LHCN-M2 (cell line): ENCODE data around the gene CTBP2. TPM values are rescaled to one million over a fixed set of nuclear protein-coding genes. Genes with fewer than 3 reads are reported as not detected.
A peak's percentile ranks its signal among the peaks of the same experiment; 100 is the strongest.
"Not testable (repeated sequence)": the region's sequence is repeated elsewhere in the genome, so short reads cannot be mapped to it uniquely, and the experiment has no call there.

Source experiments
- DNase-seq: peaks from one replicate; pipeline ENCODE4 v3.0.0-alpha.2; 2012; ENCODE audit warnings: low read depth
- total RNA-seq: library from RNA; depleted of rRNA; stranded (reverse); fragments of >200 nt; gene quantifications from 2 replicates; pipeline ENCODE4 v1.2.3, GENCODE V29; 2014

Gene CTBP2
- total RNA-seq, 1 experiment from 2014 or later: 51.1 TPM

DNA sequence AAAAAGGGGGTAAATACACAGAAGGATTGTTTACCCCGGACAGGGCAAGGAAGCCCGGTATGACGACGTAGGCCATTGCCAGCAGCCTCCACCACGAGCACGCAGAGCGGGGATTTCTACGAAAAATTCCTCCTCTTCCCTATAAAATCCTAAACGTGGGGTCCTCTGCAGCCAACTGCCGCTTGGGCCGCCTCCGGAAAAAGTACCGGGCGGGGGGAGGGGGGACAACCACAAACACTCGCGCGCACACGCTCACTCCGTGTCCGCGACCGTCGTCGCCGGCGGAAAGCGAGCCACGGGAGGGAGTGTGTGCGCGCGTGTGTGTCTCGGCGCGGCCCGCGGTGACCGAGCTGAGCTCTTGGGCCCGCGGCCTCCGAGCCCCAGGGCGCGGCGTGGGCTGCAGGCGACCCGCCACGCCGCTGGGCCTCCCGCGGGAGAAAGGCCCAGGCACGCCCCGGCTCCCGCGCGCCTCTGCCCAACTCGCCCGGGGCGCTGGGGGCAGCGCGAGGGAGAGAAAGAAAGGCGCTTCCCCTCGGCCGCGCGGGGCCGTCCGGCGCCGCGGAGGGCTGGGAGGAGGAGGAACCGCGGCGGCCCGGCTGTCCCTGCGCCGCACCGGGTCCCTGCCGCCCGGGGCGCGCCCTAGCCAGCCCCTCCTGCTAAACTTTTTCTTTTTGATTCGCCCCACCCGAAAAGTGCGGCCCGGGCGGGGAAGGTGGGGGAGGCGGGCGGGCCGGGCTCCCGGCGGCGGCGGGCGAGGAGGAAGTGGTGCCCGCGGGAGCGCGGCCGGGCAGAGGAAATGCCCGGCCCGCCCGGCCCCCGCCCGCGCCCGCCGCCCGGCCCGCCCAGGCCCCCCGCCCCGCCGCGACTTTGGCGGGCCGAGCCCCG, 1.5 kb downstream of the CTBP2 start:
- DNase-seq: peak; percentile 53

DNA sequence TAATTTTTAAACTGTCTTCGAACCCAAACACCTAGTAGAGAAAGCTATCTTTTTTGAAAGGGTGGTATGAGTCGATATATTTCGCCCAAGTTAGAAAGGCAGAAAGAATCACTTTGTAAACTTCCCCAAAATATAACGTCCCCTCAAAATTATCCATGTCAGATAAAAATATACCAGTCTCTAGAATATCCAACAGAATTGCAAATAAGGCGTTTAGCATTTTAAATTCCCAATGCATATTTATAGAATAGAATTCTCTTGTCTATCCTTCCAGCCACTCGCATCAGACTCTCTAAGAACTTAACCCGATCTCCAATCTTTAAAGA, 2.1 kb downstream of the CTBP2 start:
- no peak for DNase-seq

GRCh38 chr10:125157505-125157904, 2.9 kb downstream of the CTBP2 start:
- no peak for DNase-seq

DNA sequence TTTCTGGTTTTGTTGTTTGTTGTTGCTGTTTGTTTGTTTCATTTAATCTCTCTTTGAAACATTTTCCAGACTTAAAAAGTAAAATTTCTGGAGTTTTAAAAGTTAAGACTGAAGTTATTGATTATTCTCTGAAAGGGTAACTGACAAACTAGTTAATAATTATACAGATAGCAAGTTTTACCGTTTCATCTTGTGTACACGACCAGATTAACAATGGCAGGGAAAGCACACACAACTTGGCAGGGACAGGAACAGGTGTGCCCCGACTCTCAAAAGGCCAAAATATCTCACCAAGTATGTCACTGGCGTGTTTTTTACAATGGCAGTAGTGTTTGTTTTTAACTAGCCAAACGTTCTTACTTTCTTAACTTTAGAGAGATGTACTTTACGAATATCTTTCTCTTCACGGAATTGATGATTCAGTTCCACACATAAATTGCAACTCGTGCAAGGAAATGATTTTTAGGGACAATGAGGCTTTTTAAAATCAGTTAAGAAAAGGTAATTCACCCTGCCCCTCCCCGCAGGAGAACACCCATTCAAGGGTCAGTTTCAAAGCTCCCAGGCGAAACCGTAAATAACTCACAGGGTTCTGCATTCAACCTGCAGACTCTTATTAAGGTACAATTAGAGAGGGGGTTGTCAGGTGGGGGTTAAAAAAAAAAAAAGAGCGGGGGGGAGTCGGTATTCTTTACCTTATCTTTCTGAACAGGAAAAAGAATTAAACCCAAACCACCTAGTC, 3.5 kb downstream of the CTBP2 start:
- DNase-seq: no peak

DNA sequence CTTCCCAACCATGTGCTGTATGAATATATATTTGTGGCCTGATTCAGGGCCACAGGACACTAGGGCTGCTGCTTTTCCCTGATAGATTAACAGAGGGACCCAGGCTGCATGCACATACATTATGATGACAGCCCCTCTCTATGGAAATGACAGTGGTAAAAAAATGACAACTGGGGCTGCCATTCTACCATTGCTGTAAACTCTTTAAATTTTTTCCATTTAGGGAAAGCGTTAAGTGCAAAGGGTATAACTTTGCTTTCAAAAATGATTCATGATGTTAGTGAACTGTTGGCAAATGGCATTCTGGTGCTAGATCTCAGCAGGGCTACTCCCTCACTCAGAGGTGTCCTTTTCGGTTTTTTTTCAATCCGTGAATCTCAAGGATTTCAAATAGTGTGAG, 4.2 kb downstream of the CTBP2 start:
- no peak for DNase-seq

GRCh38 chr10:125155101-125155500, 5.3 kb downstream of the CTBP2 start:
- DNase-seq: no peak

DNA sequence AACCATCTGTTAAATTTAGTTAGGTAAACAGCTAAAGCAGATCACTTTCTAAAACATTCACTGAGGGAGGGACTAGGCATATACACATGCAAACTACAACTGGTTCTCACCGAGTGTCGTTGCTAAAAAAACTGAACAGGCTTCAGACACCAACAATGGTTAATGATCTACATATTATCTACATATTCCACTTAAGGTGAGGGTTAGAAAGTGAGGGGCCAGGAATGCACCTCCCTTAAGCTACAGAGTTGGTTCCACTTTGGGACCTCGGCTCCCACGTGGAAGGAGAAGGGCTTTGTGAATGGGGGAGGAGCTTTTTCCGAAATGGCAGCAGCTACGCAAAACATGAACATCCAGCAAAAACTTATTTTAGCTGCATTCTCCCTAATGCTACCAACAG, 5.8 kb downstream of the CTBP2 start:
- no peak for DNase-seq

DNA sequence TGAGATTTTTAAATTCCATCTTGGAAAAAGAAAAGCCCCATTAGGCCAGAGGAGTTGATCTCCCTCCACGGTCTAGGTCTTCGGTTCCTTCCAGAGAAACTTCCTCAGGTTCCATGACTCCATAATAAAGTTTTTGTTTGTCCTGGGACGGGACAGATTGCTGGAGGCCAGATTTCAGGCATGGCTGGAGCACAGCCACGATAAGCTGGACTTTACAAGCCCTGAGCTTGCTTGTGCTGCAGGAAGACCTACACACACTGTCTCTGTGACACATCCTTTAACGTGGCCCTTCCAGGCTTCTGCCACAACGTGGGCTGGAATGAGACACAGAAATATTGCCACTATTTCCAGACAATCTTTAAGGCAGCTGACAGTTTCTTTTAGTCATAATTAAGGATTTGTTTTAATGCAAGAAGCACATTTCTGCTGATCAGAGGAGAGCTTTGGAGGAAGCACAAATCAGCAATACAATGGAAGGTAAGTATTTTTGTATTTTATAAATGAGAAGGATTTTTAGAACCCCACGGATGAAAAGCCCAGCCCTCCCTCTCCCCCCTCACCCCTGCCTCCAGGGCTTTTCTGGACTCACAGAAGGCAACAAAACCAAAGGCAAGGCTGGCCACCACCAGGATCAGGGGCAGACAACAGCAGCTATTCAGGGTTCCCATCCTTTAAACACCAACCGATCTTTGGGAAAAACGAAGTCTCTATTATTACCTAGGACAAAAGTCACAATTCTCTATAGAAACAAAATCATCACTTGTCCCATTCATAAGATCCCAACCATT, 6.5 kb downstream of the CTBP2 start:
- no peak for DNase-seq

GRCh38 chr10:125152450-125153368, 7.7 kb downstream of the CTBP2 start:
- DNase-seq: no peak

DNA sequence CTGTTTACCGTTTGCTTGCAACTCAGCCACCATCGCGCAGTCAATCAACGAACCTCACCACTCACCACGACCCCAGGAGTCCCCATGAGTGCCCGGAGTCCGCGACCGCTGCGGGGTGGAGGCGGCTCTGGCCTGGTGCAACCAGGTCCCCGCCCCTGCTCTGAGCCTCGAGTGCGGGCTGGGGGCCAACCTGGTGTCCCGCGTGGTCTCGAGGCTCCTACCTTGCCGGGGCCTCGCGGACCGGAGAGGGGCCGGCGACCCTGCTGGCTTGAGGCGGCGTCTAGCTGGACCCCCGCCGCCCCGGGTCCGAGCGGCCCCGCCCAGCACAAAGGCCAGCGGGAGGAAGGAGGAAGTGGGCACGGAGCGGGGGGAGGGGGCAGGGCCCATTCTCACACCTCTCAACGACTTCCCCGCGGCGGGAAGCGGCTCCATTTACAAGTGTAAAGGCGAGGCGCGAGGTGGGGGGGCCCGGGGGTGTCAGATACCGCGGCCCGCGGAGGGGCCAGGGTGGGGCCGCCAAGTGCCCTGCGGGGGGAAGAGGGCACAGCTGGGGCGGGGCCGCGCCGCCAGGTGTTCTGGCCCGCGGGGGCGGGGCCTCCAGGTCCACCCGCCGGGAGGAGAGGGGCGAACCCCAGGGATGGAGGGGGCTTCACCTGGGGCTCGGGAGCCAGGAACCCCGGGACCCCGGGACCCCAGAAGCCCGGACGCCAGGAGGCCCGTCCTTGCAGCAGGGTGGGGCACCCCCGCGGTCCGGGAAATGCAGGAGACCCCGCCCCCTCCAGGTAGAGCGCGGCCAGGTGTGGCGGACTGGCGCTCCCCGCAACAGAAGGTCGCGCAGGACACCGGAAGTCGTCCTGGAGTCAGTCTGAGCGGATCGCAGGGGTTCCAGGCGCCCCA, 8.6 kb downstream of the CTBP2 start:
- no peak for DNase-seq

GRCh38 chr10:125151170-125151552, 9.2 kb downstream of the CTBP2 start:
- DNase-seq: no peak

- not testable (repeated sequence) for DNase-seq
These were observed 9.8 kb downstream of the CTBP2 start for GRCh38 chr10:125150376-125151083.

DNA sequence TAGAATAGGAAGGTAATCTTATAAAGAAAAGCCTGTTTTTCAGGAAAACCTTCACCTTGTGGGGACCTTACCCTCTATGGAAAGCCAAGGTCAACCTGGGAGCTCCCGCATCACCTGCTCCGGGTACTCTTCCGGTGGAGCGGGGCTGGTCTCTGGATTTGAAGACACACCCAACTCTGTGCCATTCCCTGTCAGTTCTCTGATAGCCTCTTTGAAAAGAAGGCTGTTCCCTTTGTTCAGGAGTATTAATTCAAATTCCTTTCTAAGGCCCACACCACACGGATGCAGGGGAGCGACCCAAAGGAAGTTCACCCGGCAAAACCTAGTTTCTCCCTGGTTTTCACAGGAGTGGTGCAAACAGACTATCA, 10.7 kb downstream of the CTBP2 start:
- DNase-seq: no peak

DNA sequence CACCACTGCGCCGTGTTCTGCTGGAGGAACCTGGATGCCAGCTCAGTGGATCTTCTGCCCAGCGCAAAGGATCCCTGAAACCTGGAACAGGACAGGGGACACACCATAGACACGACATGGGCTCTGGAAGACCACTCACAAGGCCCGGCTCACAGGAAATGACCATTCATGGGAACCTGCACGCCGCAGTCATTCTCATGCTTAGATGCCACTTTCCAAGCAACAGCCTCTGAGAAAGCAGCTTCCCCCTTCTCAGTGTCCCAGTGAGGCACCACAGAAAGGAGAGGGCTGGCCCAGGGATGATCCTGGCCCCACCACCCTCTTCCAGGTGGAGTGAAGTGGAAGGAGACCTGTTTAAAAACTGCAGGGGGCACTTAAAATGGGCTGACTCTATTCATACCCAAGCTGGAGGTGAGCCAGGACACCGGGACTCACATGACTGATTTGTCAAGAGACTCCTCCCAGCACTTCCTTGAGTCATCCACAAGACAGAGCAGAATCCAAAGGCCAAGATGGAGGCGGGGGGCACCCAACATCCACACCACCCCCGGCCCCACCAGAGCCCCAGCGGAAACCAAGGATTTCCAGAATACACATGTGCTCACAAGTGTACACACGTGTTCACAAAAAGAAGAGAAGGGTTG, 11.2 kb downstream of the CTBP2 start:
- peak; percentile 65 for DNase-seq

- peak; percentile 45 for DNase-seq
These were observed 11.8 kb downstream of the CTBP2 start for GRCh38 chr10:125148528-125148927.

- no peak for DNase-seq
These were observed 12.4 kb downstream of the CTBP2 start for GRCh38 chr10:125147971-125148439.

DNA sequence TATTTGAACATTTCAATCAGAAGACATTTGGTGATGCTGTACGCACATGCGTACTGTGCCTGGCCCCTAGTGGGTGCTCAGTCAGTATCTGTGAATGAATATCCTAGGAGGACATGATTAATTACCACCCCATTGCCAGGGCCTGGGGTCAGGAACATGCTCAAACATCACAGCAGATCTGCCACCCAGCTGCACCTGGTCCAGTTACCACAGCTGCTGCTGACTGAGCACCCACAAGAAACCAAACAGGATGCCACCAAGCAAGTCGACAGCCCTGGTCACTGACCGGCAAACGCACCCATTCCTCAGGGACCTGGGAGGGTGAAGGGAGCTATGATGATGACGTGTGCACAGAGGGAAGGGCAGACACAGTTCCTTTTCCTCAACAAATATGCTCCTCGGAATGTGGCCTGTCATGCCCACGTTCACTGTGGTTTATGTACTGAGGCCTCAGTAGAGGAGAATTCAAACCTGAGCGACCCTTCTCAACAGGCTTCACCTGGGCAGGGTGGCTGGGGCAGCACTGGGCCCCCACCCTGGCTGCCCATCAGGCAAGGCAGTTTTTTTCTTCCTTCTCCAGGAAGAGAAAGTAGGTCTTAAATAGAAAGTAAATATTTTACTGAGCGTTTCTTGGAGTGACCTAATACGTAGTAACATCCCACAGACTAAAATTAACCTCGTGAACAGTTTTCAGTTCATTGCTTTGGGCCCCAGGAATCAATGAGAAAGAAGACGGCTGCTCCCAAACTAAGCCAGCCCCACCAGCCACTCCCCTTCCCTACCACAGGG, 13.4 kb downstream of the CTBP2 start:
- peak; percentile 84 for DNase-seq

DNA sequence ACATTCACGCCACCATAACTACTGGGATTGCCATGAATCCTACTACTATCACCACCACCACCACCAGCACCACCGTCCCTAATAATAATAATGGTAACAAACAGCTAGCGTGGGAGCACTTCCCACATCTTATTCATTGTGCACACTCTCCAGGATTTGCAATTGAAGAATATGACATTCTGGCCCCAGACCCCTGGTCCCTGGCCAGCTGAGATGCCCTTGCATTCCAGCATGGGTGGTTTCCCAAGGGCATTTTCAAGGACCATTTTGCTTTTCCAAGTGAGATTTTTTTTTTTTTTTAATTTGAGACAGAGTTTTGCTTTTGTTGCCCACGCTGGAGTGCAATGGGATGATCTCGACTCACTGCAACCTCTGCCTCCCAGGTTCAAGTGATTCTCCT, 14.7 kb downstream of the CTBP2 start:
- no peak for DNase-seq
